Hematopoietic multipotent progenitor cell (in vitro differentiated cells): ENCODE results near the gene CCND1. TPM values are rescaled to one million over a fixed set of nuclear protein-coding genes. Genes with fewer than 3 reads are reported as not detected.

Experiments used
- DNase-seq, 3 donors: peaks; one replicate each; pipeline ENCODE4 v3.0.0-alpha.2; 2011 to 2015; ENCODE audit warnings: low read depth in 2 of 3, low spot score in 2 of 3
- total RNA-seq: library from RNA; depleted of rRNA; stranded (reverse); fragments of >200 nt; gene quantifications from one replicate; pipeline ENCODE4 v1.2.3, GENCODE V29; 2012

CCND1 gene
- 1.6 TPM for total RNA-seq

DNA sequence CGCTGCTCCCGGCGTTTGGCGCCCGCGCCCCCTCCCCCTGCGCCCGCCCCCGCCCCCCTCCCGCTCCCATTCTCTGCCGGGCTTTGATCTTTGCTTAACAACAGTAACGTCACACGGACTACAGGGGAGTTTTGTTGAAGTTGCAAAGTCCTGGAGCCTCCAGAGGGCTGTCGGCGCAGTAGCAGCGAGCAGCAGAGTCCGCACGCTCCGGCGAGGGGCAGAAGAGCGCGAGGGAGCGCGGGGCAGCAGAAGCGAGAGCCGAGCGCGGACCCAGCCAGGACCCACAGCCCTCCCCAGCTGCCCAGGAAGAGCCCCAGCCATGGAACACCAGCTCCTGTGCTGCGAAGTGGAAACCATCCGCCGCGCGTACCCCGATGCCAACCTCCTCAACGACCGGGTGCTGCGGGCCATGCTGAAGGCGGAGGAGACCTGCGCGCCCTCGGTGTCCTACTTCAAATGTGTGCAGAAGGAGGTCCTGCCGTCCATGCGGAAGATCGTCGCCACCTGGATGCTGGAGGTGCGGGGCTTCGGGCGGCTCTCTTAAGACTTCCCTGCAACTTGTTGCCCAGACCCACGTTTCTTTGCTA lies at the start of gene CCND1:
Gene CCND1 (plus strand): TSS at position 162 of the 587 bp plus-strand sequence. CDS start 158 bp downstream, at position 320.
- peak; percentile 18 to 63 (median 62) for DNase-seq

DNA sequence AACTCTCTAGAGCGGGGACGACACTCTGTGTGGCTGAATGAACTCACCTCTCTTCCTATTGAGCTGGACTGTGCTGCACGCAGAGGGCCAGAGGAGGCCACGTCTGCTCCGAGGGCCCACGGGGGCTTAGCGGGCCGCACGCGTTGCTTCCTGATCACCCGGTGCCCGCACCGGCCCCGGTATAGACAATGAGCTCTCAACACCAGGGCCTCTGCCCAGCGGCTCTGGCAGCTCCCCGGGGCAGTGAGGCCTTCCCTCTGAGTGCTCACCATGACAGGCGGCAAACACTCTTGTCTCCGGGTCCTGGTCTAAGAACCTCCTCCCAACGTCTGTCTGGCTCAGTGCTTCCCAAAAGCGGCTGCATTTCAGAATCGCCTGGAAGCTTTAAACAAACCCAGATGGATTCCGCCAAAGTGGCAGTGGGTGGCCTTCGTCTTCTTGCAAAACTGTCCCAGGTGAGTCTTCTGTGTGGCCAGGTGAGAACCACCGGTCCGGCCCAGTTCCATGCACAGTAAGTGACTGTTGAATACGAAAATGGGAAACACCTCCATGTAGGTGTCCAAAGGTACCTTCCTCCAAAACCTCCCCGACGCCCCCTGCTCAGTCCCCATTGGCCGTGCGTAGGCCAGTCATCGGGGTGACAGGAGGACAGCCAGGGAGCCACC lies 47.8 kb upstream of the CCND1 start:
- no peak for DNase-seq

DNA sequence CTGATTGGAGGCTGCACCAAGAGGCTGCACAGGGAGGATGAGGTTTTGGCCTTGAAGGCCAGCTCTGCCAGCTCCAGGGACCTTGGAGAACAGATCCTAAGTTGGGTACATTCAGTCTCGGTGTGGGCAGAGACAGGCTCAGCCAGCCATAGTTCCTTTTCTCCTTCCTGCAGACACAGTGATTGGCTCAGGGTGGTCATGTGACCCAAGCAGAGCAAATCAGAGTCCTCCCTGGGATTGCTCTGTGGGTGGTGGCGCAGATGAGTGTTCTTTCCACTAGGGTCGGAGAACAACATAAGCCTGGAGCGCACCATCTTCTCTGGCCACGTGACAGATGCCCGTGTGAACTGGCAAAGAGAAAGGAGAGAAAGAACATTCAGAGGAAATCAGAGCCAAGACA lies 47.1 kb upstream of the CCND1 start:
- no peak for DNase-seq

DNA sequence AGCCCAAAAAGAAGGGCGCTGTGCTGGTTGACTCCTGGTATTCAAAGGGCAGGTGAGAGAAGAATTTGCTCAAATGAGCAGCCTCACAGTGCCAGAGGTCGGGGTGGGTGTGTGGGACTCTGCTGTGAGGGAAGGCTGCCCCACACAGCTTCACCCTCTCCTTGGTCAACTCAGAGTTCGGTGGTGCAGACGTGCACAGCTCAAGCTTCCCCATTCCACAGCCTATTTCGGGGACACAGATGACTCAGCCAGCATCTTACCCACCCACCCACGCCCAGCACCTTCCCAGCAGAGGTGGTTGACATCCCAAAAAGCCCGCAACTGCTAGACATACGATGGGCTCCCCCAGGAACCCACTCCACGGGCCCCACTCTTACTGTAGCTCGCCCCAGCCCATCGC lies 46.5 kb upstream of the CCND1 start:
- no peak for DNase-seq

DNA sequence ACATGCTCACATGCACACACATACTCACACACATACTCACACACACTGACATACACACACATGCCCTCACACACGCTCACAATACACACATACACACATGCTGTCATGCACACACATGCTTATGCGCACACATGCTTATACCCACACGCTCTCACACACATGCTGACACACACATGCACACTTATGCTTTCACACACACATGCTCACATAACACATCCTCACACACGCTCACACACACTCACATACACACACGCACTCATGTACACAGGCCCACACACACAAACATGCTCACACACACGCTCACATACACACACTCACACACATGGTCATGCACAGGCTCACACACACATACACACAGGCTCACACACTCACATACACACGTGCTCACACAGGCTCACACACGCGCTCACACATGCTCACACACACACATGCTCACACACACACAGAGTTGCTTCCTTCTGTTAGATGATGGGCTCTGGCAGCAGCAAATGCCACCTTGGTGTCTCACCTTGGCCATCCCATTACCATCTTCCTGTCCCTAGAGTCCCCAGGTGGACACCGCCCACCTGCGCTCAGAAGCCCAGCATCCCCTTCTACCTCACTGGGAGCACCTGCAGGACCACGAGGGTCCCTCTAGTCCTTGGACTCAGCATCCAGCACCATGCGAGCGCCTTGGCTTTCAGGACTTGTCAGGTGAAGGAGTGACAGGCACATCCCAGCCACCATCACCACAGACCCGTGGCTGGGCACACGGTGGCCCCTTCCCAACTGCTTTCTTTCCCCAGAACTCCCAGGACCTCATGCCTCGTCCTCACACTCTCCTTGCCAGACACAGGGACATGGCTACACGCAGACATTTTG lies 44.9 kb upstream of the CCND1 start:
- DNase-seq: no peak

DNA sequence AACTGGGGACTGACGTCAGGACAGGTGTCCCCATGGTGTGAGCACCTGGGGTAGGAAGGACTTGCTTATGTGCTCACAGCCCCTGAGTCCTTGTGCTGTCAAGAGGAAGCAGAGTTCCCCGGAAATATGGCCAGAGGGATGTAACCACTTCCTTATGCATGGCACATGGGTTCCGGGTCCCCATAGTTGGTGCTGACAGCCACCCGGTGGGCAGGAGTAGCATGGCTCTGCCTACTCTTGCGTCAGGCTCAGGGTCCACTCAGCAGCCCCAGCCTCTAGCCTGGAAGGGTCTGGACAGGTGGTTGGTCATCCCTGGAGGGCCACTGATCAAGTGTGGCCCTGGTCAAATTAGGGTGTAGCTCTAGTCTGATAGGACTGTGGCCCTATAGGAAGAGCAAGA lies 42.8 kb upstream of the CCND1 start:
- peak in 1 of 3 donors; percentile 14 for DNase-seq

DNA sequence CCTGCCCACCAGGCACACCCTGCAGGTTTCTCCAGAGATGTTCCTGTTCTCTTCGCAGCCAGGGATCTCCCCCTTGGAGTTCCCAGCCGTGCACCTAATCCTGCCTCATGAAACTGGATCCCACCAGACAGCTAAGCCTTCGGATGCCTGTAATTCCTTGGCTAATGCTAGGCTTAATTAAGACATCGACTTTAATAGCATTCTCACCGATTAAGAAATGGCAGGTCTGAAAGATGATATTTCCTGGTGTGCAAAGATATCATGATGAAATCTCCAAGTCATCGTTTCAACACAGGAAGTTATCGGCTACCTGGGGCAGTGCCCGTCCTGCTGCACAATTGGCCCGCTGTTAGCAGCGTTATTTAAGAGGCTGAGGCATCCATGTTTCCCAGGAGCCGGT lies 41.5 kb upstream of the CCND1 start:
- no peak for DNase-seq

DNA sequence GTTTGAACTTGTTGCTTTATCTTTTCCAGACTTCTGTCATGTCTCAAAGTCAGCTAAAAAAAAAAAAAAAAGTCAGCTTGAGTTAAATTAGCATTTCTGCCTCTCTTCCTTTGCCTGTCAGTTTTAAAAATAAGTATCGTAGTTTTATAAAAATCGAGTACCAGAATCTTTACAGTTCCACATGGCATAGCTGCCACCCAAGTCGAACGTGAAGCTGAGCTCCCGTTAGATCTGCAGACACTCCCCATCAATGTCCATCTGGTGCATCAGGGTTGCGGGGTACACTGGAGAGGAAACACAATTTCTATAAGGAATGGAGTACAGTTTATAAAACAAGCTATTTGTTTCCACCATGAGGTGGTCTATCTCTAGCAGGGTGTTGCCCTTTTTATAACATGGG lies 41.0 kb upstream of the CCND1 start:
- DNase-seq: no peak

DNA sequence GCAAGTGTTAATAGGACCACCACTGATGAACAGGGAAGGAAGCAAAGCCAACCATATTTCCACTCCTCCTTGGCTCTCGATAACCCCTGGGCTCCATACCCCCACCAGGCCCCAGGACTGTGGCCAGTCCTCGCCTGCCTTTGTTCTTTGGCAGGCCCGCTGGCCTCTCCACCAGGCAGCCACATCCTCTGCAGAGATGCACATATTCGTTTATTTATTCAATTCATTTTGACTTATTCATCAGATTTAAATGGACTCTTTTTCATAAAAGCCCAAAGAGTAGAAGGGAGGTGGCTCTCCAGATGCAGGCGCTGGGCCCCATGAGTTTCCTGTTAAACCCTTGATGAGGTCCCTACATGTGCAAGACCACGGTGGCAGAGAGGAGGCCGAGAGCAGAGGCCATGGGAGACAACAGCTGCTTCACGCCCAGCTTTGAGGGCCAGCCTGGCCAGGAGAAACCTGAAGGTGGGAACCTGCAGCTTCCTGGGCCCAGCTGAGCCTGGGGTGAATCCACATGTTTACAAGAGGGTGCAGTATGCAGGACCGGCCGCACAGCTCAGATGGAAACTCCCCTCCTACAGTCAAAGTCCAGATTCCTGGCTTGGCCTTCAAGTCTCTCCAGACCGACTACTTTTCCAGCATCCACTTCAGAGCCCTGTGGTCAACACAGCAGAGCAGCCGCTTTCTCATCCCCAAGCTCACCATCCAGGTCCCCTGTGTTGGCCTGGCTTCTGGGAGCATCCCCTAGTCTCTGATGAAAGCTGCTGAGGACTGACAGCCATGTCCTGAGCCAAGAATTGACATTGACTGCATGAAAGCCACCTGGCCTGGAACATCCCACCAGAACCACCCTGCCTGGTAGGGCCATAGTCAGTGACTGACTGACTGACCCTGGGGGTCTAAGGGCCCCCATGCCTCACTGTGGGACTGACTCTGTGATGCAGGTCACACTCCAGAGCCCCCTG lies 39.7 kb upstream of the CCND1 start:
- DNase-seq: no peak

DNA sequence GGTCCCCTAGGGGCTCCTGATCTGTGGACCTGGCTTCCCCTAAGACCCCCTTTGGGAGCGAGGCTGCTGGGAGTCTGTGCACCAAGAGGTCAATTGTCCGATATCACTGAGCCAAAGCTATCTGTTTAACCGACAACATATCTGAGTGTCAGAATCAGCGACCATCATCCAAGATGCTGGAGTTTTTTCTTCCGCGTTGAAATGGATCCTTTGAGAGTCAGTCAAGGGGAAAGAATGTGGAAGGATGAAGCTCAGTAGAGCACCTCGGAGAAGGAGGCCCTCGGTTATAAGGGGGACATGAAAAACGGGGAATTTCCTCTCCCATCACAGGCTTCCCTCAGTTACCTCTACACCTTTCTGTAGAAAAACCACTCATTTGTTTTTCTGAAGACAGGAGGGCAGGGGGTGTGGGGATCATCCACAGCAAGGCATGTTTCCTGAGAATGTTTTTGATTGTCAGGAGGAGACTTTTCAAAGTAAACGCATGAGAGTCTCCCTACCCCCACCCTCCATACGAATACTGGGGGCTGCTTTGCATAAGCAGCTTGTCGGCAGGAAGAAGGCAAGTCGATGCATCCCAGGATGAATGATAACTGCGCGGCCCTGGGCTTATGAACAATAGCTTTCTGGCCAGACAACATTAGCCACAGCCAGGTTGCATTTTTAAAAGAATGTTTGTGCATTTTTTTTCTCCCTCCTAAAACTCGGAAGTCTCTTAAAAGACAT lies 37.7 kb upstream of the CCND1 start:
- no peak for DNase-seq

DNA sequence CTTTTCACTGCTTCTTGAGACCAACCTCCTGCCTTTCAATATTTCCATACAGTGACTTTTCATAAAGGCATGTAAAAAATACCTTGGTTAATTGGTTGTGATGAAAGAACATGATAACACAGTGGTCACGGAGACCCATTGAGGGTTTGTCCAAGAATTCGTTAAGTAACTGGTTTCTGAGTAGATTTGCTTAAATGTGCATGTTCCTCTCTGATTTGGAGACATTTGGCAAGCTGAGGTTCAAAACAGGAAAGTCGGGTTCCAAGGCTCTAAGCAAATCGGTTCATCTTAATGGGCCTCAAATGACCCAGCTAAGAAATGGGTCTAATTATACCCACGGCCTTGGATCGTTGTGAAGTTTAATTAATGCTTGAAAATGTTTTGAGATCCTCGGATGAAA lies 36.9 kb upstream of the CCND1 start:
- DNase-seq: no peak

DNA sequence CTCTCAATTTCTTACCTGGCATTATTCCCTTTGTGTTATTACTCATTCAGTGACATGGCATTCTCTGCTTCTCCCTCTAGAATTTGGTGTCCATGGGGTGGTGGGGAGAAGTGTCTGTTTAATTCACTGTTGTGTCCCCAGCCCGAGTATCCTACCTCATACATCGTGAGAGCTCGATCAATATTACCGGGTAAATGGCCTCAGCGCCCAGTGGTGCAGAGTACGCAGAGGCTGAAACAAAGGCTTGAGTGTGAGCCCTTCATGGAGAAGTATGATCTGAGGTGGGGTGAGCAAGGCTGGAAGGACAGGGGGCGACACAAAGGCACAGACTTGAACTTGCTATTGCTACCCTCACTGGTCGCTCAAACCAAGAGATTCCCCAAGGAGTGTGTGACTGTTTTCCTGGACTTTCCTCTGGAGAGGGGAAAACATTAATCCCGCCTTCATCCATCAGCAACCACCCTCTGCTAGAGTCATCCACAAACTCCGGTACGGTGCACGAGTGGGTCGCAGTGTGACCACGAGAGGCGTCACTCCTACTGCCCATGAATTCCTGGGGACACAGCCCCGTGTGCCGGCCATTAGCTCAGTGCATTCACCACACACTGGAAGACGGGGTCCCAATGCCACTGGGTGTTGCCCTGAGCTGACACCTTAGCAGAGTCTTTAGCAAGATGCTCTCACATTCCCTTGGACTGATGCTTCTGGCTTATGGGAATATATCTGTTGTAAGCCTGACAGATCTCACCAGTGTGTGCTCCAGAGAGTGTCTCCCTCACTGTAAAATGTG lies 35.0 kb upstream of the CCND1 start:
- no peak for DNase-seq

DNA sequence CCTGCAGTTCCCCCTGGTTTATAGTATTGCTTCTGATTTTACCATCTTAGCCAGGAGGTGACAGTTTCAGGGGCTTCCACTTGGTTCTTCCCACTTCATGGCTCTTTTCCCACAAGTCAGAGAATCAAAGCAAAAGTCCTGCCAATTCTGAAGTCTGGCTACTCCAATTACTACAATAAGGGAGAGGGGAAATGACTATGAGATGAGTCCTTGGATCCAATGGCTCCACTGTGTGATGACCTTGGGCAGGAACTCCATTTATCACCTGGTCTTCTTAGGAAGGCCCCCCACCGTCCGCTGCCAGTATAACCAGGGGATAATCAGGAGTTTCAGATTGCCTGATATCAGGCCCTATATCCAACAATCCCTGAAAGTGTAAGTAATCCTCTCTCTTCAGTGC lies 31.6 kb upstream of the CCND1 start:
- no peak for DNase-seq

DNA sequence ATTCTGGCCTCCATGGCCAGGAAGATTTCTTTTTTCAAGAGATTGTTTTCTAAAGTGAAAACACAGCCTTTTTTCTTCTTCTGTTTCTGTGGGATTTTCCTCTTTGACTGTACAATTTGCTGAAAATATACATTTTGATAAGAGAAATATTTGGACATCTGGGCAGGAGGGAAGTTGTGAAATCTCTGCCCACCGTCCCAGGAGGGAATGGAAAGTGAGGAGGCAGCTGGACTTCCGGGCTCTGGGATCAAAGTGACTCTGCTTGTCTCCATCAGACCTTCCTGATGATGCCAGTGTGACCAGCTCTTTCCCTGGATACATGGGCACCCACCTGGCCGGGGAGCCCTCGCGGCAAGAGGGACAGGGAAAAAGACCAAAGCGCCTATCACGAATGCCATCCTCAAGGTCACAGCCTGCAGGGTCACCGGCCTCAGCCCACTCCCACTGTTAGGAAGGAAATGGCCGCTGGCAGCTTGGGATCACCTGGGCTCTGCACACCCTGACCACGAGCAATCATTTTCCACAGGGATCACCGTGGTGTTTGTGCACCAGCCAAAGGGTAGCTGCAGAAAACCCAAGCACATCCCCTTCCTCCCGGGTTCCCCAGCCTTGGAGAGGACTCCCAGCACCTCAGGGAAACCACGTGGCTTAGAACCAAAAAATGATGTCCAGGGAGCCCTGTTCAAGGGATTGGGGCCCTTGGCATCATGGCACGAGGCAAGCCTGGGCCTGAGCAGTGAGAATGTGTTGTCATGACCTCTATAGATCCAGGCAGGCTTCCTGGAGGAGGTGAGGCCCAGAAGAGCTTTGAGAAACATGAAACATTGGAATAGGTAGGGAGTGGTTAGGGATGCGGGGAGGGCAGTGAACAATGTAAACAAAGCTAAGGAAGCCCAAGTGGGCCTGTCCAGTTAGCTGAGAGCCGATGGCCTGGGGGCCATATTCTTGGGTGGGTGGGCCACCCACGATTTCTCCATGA lies 29.1 kb upstream of the CCND1 start:
- DNase-seq: no peak

DNA sequence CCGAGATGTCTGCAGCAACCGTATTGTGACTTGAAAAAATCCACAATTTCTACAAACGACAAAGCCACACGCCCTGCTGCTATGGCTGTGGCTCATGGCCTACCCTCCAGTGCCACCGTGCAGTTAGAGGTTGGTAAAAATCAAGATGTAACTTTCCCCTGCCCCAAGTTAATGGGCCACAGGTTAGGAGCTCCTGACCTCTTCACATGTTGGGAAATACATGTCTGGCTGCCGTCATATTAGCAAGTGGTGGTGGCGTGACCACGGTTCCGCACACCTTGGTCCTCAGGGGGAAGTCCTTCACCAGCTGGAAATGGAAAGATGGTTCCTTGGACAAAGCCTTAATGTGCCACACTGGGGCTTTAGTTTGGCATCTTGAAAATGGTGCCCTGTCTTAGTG lies 27.4 kb upstream of the CCND1 start:
- DNase-seq: no peak

DNA sequence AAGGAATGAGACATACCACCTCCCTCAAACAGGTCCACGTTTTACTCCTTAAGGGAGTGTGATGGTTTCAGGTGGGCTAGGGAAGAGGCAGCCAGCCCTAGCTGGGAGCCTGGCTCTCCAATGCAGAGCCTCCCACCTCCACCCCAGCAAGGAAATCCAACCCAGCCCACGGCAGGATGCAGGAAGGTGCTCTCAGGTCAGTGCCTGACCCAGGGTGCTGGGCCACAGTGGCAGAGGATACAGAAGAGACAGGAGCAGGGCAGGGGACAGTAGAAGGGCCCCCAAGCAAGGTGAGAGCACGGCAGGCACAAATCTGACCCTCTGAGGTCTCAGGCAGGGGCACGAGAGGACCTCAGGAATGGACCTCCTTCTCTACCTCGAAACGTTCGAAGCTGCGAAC lies 26.9 kb upstream of the CCND1 start:
- DNase-seq: no peak

DNA sequence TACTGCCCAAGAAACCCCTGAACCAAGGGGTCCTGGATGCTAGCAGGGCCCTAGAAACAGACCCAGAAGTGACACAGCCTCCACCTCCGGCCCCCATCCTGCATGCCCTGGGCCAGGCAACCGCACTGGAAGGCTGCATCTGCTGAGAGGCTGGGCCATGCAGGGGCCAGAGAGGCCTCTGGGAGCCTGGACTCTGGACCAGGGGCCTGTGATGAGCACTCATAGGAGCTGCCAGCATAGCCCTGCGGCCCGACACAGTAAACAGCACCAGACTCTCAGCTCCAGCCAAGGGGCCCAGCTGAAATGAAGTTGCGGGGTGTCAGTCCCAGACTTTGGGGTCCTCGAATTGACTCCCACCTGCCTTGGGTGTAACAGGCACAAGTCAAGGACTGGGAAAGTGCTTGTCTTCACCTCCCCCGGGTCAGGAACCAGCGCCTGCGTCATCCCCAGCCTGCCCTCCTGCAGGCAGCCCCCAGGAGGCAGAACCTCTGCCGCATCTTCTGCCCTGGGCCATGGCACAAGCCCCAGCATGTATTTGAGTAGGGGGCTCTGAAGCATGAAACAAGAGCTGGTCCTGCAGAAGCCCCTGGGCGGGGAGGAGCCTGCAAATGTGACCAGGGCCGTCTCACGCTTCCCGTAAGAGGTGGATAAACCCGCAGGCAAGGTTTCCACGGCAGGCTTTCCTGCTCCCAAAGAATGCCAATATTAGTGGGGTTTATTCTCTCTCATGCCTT lies 25.2 kb upstream of the CCND1 start:
- DNase-seq: no peak
